Measurements from ENCODE around the gene BCL2L13.
"Not testable (repeated sequence)": the region's sequence is repeated elsewhere in the genome, so short reads cannot be mapped to it uniquely, and the experiment has no call there.

Gene BCL2L13

DNA sequence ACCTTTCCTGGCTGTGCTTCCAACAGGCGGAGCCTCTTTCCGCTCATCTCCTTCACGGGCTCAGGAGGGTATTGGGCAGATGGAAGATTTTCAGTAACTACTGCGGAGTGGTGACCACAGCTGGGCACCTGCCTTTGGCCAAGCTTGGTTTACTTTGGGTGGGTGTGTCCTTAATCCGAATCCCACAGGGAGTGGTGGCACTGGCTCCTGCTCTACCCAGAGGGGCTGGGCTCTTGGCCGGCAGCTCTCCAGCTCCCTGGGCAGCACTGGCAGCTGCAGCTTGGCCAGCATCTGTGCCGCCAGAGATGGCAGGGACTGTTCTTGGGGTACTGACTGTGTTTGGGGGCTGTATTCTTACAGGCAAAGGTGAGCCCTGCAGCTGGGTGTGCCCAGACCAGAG lies 105.9 kb downstream of the BCL2L13 start:
- H3K36me3 ChIP-seq (ENCODE audit: insufficient read depth, low read length) = no peaks in the 10 kb centered on the region; the same call in 1 of the 2 replicates
- WGBS = 85% methylated on average over 7 of the region's 7 CpGs

DNA sequence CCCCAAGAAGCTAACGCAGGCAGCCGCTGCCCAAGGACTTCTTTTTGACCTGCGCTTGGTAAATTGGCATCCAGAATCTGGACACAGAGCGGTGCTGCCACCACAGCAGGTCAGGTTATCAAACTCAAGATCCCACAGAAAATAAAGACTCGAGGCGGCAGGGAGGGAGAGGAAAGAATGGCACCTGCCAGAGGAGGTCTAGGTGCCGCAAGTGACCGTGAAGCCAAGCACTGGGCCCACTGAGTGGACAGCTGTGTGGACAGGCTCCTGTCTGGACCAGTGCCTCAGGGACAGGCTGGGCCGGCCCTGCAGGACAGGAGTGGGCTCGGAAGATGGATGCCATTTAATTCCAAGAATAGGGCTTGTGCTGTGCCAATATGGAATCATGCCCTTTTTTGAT lies 108.4 kb downstream of the BCL2L13 start:
- H3K27me3 ChIP-seq (ENCODE audit: insufficient read depth, low read length) = no peaks in the 10 kb centered on the region
- H3K36me3 ChIP-seq (ENCODE audit: insufficient read depth, low read length) = no peaks in the 10 kb centered on the region; the same call in 1 of the 2 replicates
- no peak overlapping the region for H3K4me3 ChIP-seq (ENCODE audit: low read length)
- H3K9me3 ChIP-seq (ENCODE audit: insufficient read depth, low read depth, low read length) = no peaks in the 10 kb centered on the region
- H3K9ac ChIP-seq (ENCODE audit: low read depth, low read length) = no peak overlapping the region
- H3K4me1 ChIP-seq (ENCODE audit: insufficient read depth, low read length) = no peaks in the 10 kb centered on the region; the same call in 1 of the 2 replicates
- WGBS = 95% methylated on average over 10 of the region's 10 CpGs
- no peak overlapping the region for H3K27ac ChIP-seq (ENCODE audit: low read depth, low read length)

More for the DNA sequence above, 105.9 kb downstream of the BCL2L13 start:
- H3K9ac ChIP-seq (ENCODE audit: low read depth, low read length) = no peak overlapping the region
- H3K27me3 ChIP-seq (ENCODE audit: insufficient read depth, low read length) = no peaks in the 10 kb centered on the region
- no peaks in the 10 kb centered on the region for H3K9me3 ChIP-seq (ENCODE audit: insufficient read depth, low read depth, low read length)
- H3K4me3 ChIP-seq (ENCODE audit: low read length) = no peak overlapping the region
- H3K4me1 ChIP-seq (ENCODE audit: insufficient read depth, low read length) = no peaks in the 10 kb centered on the region; the same call in 1 of the 2 replicates
- H3K27ac ChIP-seq (ENCODE audit: low read depth, low read length) = no peak overlapping the region

DNA sequence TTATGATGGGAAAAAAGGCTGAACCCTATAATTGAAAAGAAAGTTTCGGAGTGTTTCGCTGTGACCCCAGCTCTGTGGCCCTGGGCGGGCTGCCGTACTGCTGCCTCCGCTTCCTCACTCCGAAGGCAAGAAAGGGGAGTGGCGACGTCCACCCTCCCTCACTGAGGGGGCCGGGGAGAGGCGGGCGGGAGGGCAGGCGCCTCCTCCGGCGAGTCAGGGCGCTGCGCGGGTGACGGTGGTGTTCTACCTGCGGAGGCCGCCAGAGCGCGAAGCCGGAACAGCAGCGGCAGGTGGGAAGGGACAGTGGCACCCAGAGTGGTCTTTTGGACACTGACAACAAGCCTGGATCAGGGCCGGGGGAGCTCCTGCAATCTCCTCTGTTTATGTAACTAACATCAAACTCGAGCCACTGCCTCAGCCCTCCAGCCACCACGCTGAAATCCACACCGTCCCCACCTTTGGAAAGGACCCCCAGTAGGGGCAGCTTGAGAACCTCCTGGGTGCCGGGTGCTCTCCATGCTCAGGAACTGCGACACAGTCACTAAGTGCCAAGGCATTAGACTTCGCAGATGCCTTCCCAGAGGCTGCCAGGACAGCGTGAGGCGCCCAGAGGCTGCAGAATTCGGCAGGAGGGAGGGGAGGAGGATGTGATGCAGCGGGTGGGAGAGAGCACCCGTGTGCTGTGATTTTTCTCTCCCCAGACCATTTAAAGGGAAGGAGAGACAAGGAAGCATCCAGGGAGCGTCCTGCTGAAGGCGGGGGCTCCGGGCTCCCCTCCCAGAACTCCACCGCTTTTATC lies 110.2 kb downstream of the BCL2L13 start:
- H3K4me3 ChIP-seq (ENCODE audit: low read length) = no peak overlapping the region
- H3K36me3 ChIP-seq (ENCODE audit: insufficient read depth, low read length) = no peaks in the 10 kb centered on the region; the same call in 1 of the 2 replicates
- no peaks in the 10 kb centered on the region for H3K4me1 ChIP-seq (ENCODE audit: insufficient read depth, low read length)
- WGBS = 62% methylated on average over 40 of the region's 40 CpGs
- no peaks in the 10 kb centered on the region for H3K9me3 ChIP-seq (ENCODE audit: insufficient read depth, low read depth, low read length)
- no peak overlapping the region for H3K9ac ChIP-seq (ENCODE audit: low read depth, low read length)
- H3K27me3 ChIP-seq (ENCODE audit: insufficient read depth, low read length) = no peaks in the 10 kb centered on the region
- no peak overlapping the region for H3K27ac ChIP-seq (ENCODE audit: low read depth, low read length)

DNA sequence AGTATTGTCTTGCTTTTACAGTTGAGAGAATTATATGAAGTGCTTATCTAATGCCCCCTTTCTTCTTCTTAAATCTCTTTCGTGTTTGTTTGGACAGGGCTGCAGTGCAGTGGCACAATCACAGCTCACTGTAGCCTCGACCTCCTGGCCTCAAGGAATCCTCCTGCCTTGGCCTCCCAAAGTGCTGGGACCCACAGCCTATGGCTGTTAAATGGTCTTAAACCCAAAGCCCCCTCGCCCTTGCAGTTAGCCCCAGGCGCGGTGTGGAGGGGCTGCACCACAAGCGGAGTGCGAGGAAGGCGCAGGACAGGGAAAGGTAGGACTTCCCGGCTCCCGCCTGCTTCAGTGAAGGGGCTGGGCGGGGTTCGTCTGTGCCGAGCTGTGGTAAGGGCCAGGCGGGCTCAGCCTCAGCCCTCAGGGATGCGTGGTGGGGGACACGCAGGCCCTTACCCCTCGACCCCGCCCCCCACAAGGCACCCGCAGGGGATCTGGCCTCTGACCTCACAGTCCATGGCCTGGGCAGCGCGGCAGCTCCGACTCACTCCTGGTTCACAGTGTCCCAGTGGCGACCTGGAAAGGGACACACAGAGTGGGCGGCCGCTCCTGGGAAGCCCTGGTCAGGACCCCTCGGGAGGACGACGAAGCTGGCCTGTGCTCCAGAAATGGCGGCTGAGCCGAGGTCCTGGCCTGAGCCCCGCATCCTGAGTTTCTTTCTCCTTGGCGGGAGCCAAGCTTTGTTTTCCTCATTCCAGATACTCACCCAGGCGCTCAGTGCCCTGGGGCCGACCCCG lies 111.2 kb downstream of the BCL2L13 start:
- Histone ChIP-seq H3K27me3 (ENCODE audit: insufficient read depth, low read length) (no peaks in the 10 kb centered on the region), H3K4me1 (ENCODE audit: insufficient read depth, low read length) (no peaks in the 10 kb centered on the region), H3K4me3 (ENCODE audit: low read length) (no peak overlapping the region), H3K36me3 (ENCODE audit: insufficient read depth, low read length) (no peaks in the 10 kb centered on the region; the same call in 1 of the 2 replicates), H3K9ac (ENCODE audit: low read depth, low read length) (no peak overlapping the region), H3K27ac (ENCODE audit: low read depth, low read length) (no peak overlapping the region), H3K9me3 (ENCODE audit: insufficient read depth, low read depth, low read length) (no peaks in the 10 kb centered on the region)
- 90% methylated on average over 35 of the region's 35 CpGs for WGBS

DNA sequence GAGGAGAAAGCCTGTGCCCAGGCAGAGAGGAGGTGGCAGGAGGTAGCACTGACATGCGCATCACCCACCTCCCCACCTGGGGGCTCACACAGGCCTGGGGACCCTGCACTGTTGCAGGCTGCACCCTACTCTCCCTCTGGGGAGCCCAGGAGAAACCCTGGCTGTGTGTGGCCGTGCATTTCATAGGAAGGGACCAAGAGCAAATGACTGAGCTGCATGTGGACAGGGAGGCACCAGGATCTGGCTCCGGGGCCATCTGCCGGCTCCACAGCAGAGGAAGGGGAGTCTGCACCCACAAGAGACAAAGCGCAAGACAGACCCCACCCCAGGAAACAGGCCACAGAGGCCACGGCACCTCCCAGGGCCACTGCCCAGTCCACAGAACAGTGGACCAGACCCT lies 113.0 kb downstream of the BCL2L13 start:
- Histone ChIP-seq H3K36me3 (ENCODE audit: insufficient read depth, low read length) (no peaks in the 10 kb centered on the region; the same call in 1 of the 2 replicates), H3K9me3 (ENCODE audit: insufficient read depth, low read depth, low read length) (no peaks in the 10 kb centered on the region), H3K9ac (ENCODE audit: low read depth, low read length) (no peak overlapping the region), H3K4me1 (ENCODE audit: insufficient read depth, low read length) (no peaks in the 10 kb centered on the region), H3K27me3 (ENCODE audit: insufficient read depth, low read length) (no peaks in the 10 kb centered on the region), H3K4me3 (ENCODE audit: low read length) (no peak overlapping the region), H3K27ac (ENCODE audit: low read depth, low read length) (no peak overlapping the region)
- 89% methylated on average over 6 of the region's 6 CpGs for WGBS

DNA sequence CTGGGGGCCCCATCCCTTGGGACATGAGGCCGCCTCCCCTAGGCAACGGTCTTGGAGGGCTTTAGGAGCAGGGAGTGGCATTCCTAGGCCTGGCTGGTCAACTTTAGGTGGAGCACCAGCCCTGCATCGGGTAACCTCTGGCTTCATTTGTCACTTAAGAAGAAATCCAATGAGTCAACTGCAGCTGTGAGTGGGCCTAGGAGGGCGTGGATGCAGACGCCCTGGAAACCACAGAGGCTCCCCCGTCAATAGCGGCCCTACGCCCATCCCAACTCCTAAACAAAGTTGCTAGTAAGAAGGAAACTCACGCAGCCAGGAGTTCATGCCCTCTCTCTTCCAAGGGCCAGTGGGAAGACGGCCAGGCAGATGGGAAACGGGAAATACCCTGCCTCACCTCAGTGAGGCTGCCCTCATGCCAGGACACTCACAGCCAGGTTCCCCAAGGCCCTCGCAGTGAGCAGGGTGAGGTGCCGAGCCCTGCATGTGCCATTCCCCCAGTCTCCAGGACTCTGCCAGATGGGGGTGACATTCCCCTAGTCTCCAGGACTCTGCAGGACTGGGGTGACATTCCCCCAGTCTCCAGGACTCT lies 114.9 kb downstream of the BCL2L13 start:
- no peaks in the 10 kb centered on the region for H3K9me3 ChIP-seq (ENCODE audit: insufficient read depth, low read depth, low read length)
- H3K36me3 ChIP-seq (ENCODE audit: insufficient read depth, low read length) = no peaks in the 10 kb centered on the region; the same call in 1 of the 2 replicates
- no peak overlapping the region for H3K27ac ChIP-seq (ENCODE audit: low read depth, low read length)
- no peak overlapping the region for H3K4me3 ChIP-seq (ENCODE audit: low read length)
- H3K27me3 ChIP-seq (ENCODE audit: insufficient read depth, low read length) = no peaks in the 10 kb centered on the region
- no peak overlapping the region for H3K9ac ChIP-seq (ENCODE audit: low read depth, low read length)
- H3K4me1 ChIP-seq (ENCODE audit: insufficient read depth, low read length) = no peaks in the 10 kb centered on the region
- 93% methylated on average over 13 of the region's 13 CpGs for WGBS

DNA sequence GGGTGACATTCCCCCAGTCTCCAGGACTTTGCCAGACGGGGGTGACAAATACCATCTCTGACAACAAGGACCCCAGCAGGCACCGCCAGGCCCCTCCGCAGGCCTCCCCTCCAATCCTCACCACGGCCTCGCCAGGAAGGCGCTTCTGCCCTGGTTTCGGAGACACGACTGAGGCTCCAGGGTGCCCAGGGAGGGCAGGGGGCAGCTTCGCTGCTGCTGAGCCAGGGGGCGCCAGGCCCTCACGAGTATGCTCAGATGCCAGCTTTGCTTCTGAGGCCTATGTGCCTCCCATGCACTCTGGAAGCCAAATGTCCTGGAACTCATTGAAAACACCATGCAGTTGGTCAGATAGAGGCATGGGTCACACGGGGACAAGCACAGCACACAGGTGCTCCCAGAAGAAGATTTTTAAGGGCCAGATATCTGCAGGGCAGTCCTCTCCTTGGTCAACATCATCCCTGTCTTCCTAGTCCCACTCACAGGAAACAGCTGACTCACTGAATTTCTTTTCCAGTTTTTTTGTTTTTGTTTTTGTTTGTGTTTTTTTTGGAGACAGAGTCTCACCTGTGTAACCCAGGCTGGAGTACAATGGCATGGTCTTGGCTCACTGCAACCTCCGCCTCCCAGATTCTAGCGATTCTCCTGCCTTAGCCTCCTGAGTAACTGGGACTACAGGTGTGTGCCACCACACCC lies 115.8 kb downstream of the BCL2L13 start:
- Histone ChIP-seq H3K27me3 (ENCODE audit: insufficient read depth, low read length) (no peaks in the 10 kb centered on the region), H3K4me3 (ENCODE audit: low read length) (no peak overlapping the region), H3K27ac (ENCODE audit: low read depth, low read length) (no peak overlapping the region), H3K9me3 (ENCODE audit: insufficient read depth, low read depth, low read length) (no peaks in the 10 kb centered on the region), H3K9ac (ENCODE audit: low read depth, low read length) (no peak overlapping the region), H3K36me3 (ENCODE audit: insufficient read depth, low read length) (no peaks in the 10 kb centered on the region), H3K4me1 (ENCODE audit: insufficient read depth, low read length) (no peaks in the 10 kb centered on the region)
- 85% methylated on average over 14 of the region's 14 CpGs for WGBS

DNA sequence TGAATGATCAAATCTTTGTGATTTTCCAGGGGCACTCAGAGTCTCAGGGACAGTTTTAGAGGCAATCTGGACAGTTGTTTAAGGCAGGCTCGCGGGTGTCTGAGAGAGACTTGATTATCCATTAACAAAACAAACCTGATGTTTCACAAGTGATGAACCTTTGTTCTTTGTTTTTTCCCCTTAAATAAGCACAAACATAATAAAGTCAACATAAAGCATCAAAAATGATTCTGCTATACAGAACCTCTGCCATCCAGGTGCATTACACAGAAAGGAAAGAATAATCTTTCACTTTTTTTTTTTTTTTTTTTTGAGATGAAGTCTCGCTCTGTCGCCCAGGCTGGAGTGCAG lies 122.6 kb downstream of the BCL2L13 start:
- H3K27ac ChIP-seq (ENCODE audit: low read depth, low read length) = no peak overlapping the region
- H3K9ac ChIP-seq (ENCODE audit: low read depth, low read length) = no peak overlapping the region
- no peaks in the 10 kb centered on the region for H3K36me3 ChIP-seq (ENCODE audit: insufficient read depth, low read length)
- H3K4me3 ChIP-seq (ENCODE audit: low read length) = no peak overlapping the region
- no peaks in the 10 kb centered on the region for H3K27me3 ChIP-seq (ENCODE audit: insufficient read depth, low read length)
- no peaks in the 10 kb centered on the region for H3K4me1 ChIP-seq (ENCODE audit: insufficient read depth, low read length)
- no peaks in the 10 kb centered on the region for H3K9me3 ChIP-seq (ENCODE audit: insufficient read depth, low read depth, low read length)
- 94% methylated on average over 2 of the region's 4 CpGs for WGBS

DNA sequence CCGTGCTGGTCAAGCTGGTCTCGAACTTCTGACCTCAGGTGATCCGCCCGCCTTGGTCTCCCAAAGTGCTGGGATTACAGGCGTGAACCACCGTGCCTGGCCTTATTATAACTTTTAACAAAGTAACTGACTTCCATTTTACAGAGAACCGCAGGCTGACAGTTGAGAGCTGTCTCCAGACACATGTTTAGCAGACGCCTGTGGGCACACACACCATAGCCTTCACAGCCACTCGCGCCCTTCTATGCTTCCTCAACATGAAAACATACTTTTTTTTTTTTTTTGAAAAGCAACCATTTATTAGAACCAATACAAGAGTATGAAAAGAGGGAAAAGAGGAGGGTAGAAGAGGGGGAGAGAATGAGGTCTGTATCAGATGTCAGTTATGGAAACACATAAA lies 124.9 kb downstream of the BCL2L13 start:
- 89% methylated on average over 10 of the region's 10 CpGs for WGBS
- H3K9me3 ChIP-seq (ENCODE audit: insufficient read depth, low read depth, low read length); H3K36me3 ChIP-seq (ENCODE audit: insufficient read depth, low read length); H3K27me3 ChIP-seq (ENCODE audit: insufficient read depth, low read length); H3K27ac ChIP-seq (ENCODE audit: low read depth, low read length); H3K9ac ChIP-seq (ENCODE audit: low read depth, low read length); H3K4me1 ChIP-seq (ENCODE audit: insufficient read depth, low read length); H3K4me3 ChIP-seq (ENCODE audit: low read length): not testable (repeated sequence)

DNA sequence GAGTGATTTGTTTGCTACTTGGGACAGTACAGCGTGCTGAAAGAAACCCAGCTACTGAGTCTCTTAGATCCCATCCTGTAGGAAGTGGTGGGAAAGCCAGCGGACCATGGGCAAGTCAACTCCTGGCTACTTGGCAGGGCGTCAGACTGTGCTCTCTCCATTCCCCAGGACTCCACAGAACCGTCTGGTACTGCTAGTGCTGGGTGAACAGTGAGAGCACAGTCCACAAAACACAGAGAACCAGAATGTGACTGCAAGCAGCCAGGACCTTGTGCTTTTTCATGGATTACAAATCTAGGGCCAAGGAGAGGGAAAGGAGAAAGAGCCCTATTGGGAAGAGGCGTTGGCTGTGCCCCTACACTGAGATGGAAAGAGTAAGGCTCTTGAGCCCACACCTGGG lies 125.5 kb downstream of the BCL2L13 start:
- Histone ChIP-seq H3K27me3 (ENCODE audit: insufficient read depth, low read length) (no peaks in the 10 kb centered on the region), H3K36me3 (ENCODE audit: insufficient read depth, low read length) (no peaks in the 10 kb centered on the region), H3K4me3 (ENCODE audit: low read length) (no peak overlapping the region), H3K9me3 (ENCODE audit: insufficient read depth, low read depth, low read length) (no peaks in the 10 kb centered on the region), H3K4me1 (ENCODE audit: insufficient read depth, low read length) (no peaks in the 10 kb centered on the region), H3K27ac (ENCODE audit: low read depth, low read length) (no peak overlapping the region), H3K9ac (ENCODE audit: low read depth, low read length) (no peak overlapping the region)
- WGBS = 90% methylated on average over 5 of the region's 5 CpGs

DNA sequence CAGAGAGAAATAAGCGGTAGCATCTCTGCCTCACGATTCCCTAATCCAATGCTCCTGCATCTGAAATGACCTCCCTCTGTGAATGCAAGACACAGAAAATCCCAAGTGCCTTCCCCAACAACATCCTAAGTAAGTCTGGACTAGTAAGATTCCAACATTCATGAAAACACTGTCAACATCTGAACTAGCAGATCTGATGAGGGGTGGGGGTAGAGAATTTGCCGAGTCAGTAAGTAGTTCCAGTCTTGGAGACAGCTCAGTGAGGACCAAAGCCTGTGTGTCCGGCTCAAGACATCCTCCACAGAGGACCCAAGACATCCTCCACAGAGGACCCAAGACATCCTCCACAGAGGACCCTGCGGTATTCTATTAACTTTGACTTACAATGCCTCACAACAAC lies 126.3 kb downstream of the BCL2L13 start:
- H3K4me3 ChIP-seq (ENCODE audit: low read length); H3K9ac ChIP-seq (ENCODE audit: low read depth, low read length); H3K4me1 ChIP-seq (ENCODE audit: insufficient read depth, low read length); H3K27ac ChIP-seq (ENCODE audit: low read depth, low read length); H3K27me3 ChIP-seq (ENCODE audit: insufficient read depth, low read length); H3K36me3 ChIP-seq (ENCODE audit: insufficient read depth, low read length); H3K9me3 ChIP-seq (ENCODE audit: insufficient read depth, low read depth, low read length): not testable (repeated sequence)
- 88% methylated on average over 5 of the region's 5 CpGs for WGBS
